NCI-H146 (cell line): ENCODE measurements around the gene TGDS.
"Not testable (repeated sequence)": the region's sequence is repeated elsewhere in the genome, so short reads cannot be mapped to it uniquely, and the experiment has no call there.

Experiments used
- DNase-seq: peaks from one replicate; lab custom pipeline; 2025; lab: John Stamatoyannopoulos, UW

Gene TGDS, protein sequence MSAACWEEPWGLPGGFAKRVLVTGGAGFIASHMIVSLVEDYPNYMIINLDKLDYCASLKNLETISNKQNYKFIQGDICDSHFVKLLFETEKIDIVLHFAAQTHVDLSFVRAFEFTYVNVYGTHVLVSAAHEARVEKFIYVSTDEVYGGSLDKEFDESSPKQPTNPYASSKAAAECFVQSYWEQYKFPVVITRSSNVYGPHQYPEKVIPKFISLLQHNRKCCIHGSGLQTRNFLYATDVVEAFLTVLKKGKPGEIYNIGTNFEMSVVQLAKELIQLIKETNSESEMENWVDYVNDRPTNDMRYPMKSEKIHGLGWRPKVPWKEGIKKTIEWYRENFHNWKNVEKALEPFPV

DNA sequence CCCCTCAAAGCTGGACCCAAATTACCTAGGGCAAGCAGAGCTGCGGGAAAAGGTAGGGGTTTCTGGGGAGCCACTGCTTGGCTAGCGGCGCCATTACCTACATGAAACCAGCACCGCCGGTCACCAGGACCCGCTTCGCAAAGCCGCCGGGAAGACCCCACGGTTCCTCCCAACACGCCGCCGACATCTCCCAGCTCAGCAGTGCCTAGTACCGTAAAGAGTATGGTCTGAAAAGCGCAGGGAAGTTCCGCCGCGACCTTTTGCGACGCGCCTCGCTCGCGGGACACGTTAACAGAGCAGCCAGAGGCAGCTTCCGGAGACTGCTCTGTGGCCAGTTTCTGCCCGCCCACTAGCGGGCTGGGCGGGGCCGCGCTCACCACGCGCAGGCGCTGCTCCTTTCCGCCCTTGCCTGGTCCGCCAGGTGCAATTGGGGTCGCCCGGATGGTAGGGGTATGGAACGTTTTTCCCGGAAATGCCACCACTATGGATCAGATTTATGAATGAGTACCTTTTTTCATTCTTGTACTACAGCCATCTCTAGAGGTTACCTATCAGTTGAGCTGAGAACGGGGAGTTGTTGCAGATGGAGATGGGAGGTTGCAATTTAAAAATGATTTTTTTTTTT is at the start of gene TGDS:
Gene TGDS (minus strand): TSS at position 203 of the 625 bp plus-strand sequence. CDS start 16 bp downstream, at position 187.
- peak; percentile 96 for DNase-seq

DNA sequence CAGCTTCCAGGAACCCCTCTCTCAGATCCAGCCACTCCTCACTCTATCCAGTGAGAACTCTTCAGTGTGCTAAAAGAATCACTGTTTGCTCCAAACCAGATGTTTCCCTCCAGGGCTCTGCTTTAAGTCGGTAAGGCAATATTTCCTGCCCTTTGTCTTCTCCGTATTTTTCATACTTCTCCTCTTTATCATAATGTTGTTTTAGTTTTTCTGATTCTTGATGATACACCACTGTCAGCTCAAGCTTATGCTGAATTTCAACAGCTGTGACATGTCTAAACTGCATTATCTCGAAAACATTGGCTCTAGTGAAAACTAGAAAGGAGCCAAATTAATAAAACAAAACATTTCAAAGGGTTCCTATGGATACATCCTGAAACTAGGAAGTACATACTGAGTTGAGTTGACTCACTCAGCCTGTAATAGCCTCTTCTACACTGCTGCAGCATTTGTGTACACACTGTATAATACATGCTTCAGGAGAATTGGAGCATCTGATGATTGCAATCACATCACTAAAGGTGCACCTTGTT is 45.5 kb upstream of the TGDS start:
- DNase-seq: peak; percentile 89

DNA sequence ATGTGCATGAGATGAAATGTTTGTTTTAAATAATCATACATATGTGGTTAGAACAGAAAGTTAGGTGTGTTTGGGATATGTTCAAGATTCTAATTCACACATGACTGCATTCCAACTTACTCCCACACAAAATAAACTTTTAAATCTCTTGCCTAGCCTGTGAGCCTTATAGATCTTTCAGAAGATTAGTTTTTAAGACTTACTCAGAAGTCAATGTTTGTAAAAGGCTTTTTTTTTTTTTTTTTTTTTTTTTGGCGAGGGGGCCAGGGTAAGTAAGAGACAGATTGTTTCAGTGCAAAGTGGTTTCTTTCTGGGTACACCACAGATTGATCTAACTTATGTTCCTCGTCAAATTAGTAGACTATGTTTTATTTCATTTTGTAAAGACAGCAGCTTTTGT is 44.8 kb upstream of the TGDS start:
- no peak for DNase-seq

DNA sequence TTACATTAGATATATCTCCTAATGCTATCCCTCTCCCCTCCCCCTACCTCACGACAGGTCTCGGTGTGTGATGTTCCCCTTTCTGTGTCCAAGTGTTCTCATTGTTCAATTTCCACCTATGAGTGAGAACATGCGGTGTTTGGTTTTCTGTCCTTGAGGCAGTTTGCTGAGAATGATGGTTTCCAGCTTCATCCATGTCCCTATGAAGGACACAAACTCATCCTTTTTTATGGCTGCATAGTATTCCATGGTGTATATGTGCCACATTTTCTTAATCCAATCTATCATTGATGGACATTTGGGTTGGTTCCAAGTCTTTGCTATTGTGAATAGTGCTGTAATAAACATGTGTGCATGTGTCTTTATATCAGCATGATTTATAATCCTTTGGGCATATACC is 41.7 kb upstream of the TGDS start:
- not testable (repeated sequence) for DNase-seq

DNA sequence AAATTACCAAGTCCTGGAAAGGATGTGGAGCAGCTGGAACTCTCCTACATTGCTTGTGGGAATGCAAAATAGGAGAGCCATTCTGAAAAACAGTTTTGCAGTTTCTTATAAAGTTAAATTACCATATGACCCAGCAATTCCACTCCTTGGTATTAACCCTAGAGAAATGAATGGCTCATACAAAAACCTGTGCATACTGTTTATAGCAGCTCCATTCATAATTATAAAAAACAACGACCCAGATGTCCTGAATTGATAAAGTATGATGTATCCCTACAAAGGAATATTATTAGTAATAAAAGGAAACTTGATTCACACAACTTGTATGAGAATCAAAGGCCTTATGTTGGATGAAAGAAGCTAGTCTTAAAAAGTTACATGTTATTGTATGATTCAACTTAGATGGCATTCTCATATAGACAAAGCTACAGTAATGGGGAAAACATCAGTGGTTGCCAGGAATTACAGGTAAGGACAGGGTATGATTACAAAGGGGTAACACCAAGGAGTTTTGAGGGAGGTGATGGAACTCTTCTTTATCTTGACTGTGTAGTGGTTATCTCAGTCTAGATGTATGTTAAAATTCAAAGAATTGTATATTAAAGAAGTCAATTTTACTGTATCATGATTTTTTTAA is 41.1 kb upstream of the TGDS start:
- no peak for DNase-seq

DNA sequence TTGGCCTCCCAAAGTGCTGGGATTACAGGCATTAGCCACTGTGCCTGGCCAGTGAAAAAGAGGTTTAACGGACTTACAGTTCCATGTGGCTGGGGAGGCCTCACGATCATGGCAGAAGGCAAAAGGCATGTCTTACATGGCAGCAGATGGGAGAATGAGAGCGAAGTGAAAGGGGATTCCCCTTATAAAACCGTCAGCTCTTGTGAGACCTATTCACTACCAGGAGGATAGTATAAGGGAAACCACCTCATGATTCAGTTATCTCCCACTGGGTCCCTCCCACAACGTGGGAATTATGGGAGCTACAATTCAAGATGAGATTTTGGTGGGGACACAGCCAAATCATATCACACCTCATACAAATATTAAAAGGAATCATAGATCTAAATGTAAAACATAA is 40.1 kb upstream of the TGDS start:
- DNase-seq: not testable (repeated sequence)

DNA sequence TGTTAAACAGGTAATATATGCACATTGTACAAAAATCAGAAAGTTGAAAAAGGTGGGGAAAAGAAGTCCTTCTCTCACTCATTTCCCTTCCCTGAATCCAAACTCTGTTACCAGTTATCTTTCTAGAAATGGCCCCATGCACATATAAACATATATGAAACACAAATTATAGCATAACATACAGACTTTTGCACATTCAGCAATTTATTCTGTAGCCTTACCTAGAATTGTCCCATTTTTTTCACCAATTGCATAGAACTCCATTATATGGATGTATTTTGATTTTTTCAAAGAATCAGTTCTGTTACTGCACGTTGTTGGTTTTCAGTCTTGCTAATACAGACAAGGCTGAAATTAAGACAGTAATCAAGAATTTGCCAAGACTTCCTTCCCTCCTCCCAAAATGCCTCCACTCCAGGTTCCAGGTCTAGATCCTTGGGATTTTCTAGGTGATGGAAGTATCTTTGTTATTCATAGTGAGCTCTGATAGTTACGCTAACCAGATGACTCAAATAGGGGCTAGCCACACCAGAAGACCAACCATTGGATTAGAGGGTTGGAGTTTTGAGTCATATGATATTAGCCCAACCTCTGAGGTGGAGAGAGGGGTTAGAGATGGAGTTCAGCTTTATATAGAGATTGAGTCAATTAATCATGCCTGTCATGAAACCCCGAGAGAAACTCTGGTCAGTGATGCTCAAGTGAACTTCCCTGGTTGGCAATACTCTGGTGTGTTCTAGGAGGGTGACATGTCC is 36.5 kb upstream of the TGDS start:
- no peak for DNase-seq

DNA sequence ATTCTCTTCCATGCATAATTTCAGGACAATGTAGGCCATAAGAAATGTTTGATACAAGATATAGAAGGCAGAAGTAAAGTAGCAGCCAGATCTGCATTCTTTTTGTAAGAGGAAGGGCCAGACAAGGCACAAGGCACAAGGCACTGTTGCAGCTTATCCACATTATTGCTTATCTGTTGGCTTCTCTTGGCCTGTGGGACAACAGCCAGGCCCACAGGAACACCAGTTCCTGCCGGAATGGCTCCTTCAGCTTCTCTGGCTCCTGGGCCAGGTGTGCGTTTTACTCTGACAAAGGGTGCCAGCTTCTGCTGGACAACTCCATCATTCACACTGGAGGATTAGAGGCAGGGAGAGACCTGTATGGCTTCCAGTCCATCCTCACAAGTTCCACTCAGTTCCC is 34.9 kb upstream of the TGDS start:
- DNase-seq: no peak

DNA sequence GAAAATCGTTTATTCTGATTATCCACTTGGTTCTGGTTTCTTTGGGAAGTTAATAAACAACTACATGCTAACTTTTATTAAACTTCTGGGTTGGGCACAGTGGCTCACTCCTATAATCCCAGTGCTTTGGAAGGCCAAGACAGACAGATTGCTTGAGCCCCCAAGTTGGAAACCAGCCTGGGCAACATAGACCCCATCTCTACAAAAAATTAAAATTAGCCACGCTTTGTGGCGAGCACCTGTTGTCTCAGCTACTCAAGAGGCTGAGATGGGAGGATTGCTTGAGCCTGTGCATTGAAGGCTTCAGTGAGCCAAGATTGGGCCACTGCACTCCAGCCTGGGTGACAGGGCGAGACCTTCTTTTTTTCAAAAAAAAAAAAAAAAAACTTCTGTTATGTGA is 27.4 kb upstream of the TGDS start:
- DNase-seq: no peak

DNA sequence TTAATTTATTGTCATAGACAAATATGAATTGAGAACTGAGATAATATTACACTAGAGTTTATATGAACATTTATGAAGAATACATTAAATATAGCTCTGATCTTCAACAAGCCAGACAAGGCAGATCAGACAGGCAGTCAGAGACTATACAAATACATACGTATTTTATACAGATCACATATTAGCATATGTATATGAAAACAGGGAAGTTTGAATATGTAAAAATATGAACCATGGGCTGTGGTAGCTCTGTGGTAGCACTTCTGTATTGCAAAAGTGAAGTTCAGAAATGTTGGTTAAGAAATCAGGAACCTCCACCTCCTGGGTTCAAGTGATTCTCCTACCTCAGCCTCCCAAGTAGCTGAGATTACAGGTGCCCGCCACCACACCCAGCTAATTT is 26.4 kb upstream of the TGDS start:
- DNase-seq: no peak

DNA sequence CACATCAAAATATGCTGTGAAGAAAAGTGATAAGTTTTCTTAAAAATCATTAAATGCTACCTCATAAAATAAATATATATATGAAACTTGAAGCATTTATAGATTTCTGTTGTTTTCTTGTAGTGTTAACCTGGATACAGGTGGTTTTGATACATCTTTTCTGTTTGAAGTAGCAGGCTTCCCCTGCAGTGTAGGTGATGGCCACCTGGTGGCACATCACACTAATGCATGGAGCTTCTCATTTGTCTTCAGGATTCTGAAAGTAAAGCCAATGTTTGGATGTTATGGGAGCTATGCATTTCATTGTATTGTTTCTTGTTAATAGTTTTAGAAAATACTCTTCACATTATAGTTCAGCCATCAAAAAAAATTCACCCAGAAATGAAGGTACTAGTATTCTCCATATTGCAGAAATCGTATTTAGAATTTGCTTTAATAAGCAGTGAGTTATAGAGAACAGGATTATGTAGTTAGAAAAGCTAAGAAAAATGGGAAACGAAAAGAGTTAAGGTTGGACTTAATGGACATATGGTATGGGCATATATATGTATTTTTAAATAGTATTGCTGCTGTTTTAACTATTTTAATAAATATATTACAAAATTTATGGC is 24.4 kb upstream of the TGDS start:
- DNase-seq: peak; percentile 71

DNA sequence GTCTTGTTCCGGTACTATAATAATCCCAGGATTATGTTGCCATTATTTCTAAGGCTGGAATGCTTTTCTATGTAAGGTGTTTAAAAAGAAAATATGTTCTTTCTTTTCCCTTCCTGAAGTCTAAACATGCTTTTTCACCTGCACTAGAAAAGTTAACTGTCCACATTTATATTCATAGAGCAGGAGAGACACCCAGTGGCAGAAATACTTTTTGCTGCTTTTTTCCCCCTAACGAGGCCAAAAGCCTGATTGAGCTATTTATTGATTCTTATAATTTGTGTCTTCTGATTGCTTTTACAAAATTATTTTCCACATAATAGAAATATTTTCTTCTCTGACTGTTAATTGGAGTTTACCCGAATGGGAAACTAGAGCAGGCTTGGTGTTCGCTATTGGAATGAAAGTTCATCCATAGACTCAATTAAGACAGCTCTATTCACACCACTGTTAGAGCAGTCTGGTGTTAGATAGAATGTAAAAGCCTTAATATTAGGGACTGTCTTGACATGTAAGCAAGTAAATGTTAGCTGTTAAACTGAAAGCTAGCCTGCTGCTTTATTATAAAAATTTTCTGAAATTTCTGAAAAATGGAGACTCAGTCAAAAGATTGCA is 21.5 kb upstream of the TGDS start:
- DNase-seq: peak; percentile 42

DNA sequence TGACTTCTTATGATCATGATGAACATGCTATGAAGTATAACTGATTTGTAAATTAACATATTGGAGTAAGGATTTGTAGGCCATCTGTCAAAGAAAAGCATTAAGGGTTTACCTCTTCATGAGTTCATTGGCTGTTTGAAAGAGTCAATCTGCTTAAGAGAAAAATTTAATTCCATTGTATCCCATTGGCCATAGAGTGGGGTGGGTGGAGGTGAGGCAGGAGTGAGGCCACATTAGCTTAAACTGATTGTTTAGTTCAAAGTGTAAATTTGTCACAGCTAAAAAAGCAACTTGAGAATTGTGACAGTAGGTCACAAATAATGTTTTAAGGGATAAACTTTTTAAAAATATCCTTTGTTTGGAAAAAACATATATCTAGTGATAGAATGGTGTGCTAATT is 17.1 kb upstream of the TGDS start:
- DNase-seq: no peak

DNA sequence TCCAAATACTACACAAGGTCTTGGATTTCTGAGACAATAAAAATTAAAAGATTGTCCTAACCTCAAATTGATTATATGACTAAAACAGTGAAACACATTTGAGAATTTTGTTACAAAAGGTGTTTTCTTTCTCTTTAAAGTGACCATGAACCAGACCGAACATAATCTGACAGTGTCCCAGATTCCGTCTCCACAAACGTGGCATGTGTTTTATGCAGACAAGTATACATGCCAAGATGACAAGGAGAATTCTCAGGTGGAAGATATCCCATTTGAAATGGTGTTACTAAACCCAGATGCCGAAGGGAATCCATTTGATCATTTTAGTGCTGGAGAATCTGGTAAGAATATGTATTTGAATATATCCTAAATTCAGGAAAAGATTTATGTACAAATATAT is 16.1 kb upstream of the TGDS start:
- no peak for DNase-seq

DNA sequence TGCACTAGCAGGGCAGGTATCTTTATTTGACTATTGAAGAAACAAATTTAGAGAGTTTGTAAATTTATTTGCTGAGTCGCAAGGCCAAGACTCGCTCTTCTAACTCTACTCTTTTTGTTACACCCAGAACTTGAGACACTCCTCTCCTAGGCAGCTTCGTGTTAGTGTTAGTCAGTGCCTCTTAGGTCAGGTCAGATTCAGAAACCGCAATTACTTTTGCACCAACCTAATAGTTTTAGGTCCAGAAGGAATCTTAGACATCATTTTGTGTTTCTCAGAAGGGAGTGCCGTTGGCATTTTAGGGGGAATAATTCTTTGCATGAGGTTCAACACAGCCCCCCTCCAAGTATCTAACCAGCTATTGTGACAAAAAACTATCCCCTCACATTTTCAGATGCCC is 14.5 kb upstream of the TGDS start:
- no peak for DNase-seq

DNA sequence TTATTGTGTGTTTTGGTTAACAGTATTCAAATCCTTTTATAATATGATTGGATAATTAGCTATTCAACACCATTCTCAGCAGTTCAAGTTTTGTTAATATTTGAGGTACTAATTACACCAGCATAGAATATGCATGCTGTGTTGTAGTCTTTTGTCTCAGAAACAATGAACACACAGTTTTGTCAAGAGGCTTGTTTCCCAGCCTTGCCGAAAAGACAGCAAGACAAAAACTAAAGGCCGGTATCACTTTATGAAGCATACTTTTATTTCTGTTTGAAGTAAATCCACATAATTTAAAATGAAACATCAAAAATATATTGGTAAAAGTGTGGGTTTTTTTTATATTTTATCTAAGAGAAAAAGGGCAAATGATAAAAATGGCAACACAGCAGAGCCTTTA is 13.2 kb upstream of the TGDS start:
- no peak for DNase-seq

DNA sequence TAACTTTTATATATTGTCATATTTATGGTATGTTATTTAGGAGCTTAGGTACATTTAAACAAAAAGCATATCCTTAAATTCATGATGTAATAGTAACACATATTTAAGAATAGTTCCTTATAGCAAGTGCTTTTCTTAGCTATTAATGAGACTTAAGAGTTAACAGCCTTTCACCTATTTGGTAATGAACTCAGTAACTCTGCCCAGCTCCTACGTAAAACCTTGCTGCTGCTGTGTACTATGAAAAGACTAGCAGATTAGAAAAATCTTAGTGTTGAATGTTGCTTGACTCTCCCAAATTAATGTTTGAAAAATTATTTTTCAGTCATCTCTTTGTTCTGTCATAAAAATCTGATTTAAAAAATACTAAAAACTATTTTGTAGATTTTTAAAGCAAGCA is 12.6 kb upstream of the TGDS start:
- no peak for DNase-seq

DNA sequence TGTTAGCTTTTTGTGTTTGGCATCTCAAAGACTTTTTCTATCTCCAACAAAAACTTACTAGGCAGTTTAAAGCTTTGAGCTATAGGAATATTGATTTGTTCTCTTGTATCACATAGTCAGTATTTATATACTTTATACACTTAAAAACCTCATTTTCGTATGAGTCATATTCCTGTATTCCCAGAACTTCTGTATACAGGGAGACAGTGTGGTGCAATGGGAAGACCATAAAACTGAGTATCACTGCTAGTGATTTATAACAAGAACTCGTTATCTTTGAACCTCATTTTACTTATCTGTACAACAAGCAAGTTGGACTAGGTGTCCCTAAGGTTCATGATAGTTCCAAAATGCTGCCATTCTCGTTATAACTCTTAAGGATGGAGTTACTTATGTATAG is 12.0 kb upstream of the TGDS start:
- no peak for DNase-seq

DNA sequence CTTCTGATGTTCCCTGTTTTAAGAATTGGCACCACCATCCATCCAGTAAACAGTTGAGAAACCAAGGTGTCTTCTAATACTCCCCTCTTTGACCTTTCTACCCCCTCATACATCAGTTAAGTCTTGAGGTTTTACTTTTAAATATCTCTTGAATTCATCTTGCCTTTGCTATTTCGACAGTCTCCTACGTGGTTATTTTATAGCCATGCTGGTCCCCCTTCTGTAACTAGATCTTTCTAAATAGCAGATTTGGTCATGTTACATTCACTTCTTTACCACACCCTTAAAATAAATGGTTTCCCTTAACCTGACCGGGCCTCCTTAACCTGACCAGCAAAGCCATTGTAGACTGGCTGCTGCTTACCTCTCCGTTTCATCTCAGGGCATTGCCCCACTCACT is 11.1 kb upstream of the TGDS start:
- DNase-seq: no peak

DNA sequence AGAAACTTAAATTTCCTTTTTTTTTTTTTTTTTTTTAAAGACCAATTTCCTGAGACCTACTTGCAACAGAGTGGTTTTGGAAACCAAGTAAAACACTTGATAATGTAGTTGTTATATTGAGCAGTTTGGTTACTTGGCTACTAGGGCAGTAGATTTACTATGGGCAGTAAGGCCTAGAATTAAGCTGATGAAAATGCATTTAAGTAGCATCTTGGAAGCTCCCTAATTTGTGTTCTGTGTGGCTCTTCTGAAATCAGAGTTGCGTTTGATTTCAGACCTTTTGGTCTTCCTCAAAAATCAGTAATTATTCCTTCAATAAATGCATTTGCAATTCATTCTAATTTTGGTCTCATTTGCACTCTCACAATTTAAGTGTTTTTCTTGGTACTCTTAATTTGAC is 6.5 kb upstream of the TGDS start:
- DNase-seq: no peak
